HG02798 (cell line): ENCODE data around the gene COL21A1.

Experiments
- ATAC-seq: cut with Tn5 transposase; IDR thresholded peaks from one replicate; pipeline ENCODE4 v1.9.1; 2021; ENCODE audit warnings: mild to moderate bottlenecking; ENCODE audit not compliant: unreplicated experiment, poor library complexity

COL21A1 gene

GRCh38 chr6:56199956-56200355 is 47.4 kb downstream of the COL21A1 start:
- no peak for ATAC-seq

GRCh38 chr6:56193846-56194245 is 53.5 kb downstream of the COL21A1 start:
- no peak for ATAC-seq

GRCh38 chr6:56188429-56188828 is 59.0 kb downstream of the COL21A1 start:
- no peak for ATAC-seq

GRCh38 chr6:56187686-56188085 is 59.7 kb downstream of the COL21A1 start:
- no peak for ATAC-seq

- ATAC-seq = no peak
Observed at GRCh38 chr6:56176741-56177140, 70.6 kb downstream of the COL21A1 start.

GRCh38 chr6:56173228-56173627 is 74.2 kb downstream of the COL21A1 start:
- ATAC-seq = no peak

- no peak for ATAC-seq
Observed at GRCh38 chr6:56172144-56172543, 75.2 kb downstream of the COL21A1 start.

GRCh38 chr6:56169366-56169765 is 78.0 kb downstream of the COL21A1 start:
- no peak for ATAC-seq

- ATAC-seq = no peak
Observed at GRCh38 chr6:56168596-56168995, 78.8 kb downstream of the COL21A1 start.

- no peak for ATAC-seq
Observed at GRCh38 chr6:56162081-56162480, 85.3 kb downstream of the COL21A1 start.

- no peak for ATAC-seq
Observed at GRCh38 chr6:56160489-56160888, 86.9 kb downstream of the COL21A1 start.

GRCh38 chr6:56158571-56158970 is 88.8 kb downstream of the COL21A1 start:
- no peak for ATAC-seq

GRCh38 chr6:56156643-56157042 is 90.7 kb downstream of the COL21A1 start:
- no peak for ATAC-seq

GRCh38 chr6:56155634-56156141 is 91.7 kb downstream of the COL21A1 start:
- no peak for ATAC-seq

GRCh38 chr6:56154076-56154475 is 93.3 kb downstream of the COL21A1 start:
- no peak for ATAC-seq

- ATAC-seq = no peak
Observed at GRCh38 chr6:56152611-56153010, 94.8 kb downstream of the COL21A1 start.

GRCh38 chr6:56151609-56152224 is 95.7 kb downstream of the COL21A1 start:
- no peak for ATAC-seq

GRCh38 chr6:56148488-56149186 is 98.7 kb downstream of the COL21A1 start:
- no peak for ATAC-seq

GRCh38 chr6:56147766-56148165 is 99.6 kb downstream of the COL21A1 start:
- ATAC-seq = no peak

GRCh38 chr6:56146086-56146485 is 101.3 kb downstream of the COL21A1 start:
- no peak for ATAC-seq

- ATAC-seq = no peak
Observed at GRCh38 chr6:56145616-56146015, 101.8 kb downstream of the COL21A1 start.
